HG03060 (cell line): Measurements from ENCODE around the gene SPOCK2.

ENCODE experiments used
- ATAC-seq: cut with Tn5 transposase; IDR thresholded peaks from one replicate; pipeline ENCODE4 v1.9.1; 2021; ENCODE audit warnings: low read depth, moderate number of reproducible peaks; ENCODE audit not compliant: unreplicated experiment

SPOCK2 gene

DNA sequence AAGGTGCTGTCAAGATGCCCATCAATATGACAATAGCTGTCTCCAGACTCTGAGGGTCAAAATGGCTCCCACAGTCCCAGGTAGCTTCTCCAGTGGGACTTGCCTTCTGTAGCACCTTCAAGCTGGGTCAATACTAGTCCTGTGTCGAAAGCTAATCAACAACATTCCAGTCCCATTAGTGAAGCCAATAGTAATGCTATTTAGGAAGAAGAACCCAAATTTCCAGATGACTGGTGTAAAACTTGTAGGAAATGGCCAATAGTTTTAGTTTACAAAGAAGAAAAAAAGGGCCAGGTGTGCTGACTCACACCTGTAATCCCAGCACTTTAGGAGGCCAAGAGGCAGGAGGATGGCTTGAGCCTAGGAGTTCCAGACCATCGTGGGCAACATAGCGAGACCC lies 2.0 kb upstream of the SPOCK2 start:
- ATAC-seq: no peak

- no peak for ATAC-seq
These were observed 1.3 kb upstream of the SPOCK2 start for GRCh38 chr10:72089618-72090017.

DNA sequence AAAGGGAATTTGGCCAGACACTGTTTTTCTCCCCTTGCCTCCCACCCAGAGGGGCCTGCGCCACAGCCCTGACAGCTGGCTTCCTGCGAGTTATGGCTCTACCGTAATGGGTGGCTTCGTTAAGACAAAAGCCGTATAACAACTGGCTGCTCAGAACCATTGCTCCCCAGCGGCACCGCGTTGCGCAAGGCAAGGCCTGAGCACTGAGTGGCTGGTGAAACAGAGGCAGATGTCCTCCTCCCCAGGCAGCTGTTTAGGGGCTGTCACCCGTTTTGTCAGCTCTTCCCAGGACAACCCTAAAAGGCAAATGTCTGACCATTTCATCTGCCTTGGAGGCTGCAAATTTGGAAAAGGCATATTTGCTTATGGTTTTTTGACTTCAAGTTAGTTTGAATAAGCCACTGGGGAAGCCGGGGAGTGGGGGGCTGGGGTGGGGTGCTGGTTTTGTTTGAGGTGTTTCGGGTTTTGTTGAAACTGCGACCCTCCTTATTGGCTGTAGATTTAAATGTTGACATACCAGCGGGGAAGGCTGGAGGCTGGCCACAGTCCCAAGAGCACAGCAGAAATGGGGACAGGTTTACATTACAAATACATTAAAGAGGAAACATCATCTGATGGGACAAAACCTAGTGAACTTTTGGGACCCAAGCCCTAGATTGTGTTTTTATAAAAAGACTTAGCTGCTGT lies 681 bp upstream of the SPOCK2 start:
- no peak for ATAC-seq

GRCh38 chr10:72087392-72087968 lies 871 bp downstream of the SPOCK2 start:
- no peak for ATAC-seq

DNA sequence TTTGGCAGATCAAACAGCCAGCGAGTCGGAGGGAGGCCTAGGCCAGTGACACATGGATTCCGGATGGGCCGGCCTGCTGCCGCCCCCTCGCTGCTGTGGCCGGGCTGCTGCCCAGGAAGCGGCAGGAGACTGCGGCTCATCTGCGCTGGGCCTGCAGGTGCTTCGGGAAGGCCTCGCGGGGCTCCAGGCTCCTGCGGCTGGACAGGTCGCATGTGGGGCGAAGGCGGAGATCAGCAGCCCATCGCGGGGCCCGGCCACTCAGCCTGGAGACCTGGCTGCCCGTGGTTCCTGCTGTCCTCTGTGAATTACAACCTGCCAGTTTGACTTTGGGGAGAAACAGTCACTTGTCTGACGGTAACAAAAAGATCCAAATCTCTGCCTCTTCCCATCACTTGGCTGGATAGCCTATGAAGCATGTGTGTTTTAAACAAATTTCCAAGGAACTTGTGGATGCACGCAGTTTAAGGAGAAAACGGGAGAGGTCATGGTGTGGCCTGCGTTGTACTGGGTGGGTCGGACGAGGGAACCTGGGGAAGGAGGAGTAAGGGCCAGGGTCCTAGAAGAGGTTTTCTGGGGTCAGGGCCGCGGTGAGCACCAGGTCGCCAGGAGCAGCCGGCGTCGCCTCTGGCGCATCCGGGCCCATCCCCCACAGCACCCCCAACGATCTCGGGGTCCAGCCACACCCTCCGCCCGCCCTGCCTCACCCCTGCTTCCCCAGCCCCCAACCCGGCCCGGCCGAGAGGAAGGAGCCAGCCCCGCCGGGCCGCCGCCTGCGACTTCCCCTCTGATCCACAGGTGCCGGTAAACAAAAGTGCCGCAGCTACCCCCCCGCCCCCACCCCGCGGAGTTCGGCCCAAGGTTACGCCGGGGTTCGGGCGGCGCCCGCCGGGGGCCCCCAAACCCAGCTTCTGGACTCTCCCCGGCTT lies 1.6 kb downstream of the SPOCK2 start:
- no peak for ATAC-seq

DNA sequence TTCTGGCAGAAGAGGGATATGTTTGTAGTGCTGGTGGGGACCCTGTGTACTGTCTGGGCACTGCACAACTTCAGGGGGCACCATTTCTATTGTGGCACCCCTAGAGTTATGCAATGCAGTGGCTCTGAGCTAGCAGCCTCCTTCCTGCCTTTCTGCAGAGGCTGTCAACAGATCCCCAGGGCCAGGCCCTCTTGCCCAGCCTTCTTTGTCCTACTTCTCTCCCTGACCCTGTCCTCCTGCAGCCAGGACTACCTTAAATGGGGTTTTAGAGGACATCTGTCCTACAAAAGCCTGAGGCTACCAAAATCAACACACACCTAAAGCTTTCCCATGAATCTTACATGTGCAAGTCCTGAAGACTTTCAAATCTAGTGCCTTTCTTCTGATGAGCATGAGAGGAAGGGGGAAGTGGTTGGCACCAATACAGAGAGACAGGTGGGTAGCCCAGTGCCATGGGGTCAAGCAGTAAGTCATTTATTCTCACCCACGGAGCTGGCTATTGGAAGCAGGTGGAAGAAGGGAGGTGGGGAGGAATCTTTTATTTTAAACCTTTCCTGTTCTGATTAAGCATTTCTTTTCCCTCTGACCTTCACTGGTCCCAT lies 2.4 kb downstream of the SPOCK2 start:
- no peak for ATAC-seq

DNA sequence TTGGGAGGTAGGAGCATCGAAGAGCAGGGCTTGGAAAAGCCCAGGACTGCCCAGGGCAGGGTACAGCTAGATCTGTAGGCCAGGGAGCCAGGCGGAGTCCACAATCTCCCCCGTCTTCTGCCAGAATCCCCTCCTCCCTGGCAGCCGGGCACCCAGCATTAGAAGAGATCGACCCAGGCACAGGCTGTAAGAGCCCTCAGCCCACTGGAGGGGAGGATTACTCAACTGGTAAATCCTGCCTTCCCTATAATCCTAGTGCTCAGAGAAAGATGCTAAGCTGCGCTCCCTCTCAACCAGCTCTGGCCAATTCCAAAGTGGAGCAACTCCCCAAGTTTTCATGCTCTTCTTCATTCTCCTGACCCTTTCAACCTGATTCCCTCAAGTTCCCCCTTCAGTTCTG lies 3.2 kb downstream of the SPOCK2 start:
- no peak for ATAC-seq

GRCh38 chr10:72083790-72084459 lies 4.4 kb downstream of the SPOCK2 start:
- no peak for ATAC-seq

DNA sequence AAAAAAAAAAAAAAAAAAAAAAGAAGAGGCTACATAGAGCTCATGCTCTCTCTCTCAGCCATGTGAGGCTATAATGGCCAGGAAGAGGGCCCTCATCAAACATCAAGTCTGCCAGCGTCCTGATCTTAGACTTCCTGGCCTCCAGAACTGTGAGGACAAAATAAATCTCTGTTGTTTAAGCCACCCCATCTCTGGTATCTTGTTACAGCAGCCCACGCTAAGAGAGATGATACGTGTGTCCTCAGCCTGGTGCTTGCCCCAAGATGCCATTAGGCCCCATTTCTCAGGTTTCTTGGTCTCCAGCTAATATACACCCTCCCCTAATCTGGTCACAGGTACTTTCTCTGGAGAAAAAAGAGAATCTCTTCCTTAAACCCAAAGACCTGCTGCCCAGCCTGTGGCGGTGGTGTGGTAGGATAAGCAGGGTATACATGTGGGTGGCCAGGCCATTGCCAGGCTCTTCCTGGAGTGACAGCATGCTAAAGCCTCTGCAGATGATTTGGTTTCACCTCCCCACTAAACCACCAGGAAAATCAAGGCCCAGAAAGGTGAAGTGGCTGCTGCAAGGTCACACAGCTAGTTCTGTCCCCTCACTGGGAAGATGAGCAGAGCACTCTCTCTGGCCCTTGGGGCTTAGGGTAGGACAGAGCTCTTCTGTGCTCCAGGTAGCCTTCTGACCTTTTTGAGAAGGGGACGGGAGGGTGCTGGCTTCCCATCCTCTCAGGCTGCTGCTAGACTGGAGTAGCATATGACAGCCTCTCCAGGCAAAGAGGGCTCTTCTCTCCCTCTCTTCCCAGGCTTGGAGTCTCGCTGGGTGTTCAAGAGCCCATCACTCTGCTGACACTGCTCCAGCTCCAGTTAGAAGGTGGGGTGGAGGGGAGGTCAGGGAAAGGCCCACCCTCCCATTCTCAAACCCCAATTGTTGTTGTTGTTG lies 5.2 kb downstream of the SPOCK2 start:
- ATAC-seq: no peak

- no peak for ATAC-seq
These were observed 6.4 kb downstream of the SPOCK2 start for GRCh38 chr10:72081772-72082590.

DNA sequence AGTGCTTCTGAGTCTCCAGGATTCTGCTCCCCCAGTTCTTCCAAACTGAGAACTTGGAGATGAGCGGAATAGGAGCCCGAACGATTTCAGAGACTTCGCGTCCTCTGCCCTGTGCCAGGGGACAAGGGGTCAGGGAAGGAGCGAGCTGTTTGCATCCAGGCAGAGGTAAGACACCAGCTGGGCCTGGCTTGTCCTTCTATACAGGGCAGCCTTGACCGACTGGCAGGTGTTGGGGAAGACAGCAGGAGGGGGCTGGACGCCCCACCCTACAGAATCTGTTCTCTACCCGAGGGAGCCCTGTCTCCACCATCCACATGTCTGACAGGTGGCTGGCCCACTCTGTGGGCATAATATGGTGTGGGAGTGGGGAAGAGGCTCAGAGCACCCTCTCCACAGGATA lies 7.1 kb downstream of the SPOCK2 start:
- no peak for ATAC-seq

DNA sequence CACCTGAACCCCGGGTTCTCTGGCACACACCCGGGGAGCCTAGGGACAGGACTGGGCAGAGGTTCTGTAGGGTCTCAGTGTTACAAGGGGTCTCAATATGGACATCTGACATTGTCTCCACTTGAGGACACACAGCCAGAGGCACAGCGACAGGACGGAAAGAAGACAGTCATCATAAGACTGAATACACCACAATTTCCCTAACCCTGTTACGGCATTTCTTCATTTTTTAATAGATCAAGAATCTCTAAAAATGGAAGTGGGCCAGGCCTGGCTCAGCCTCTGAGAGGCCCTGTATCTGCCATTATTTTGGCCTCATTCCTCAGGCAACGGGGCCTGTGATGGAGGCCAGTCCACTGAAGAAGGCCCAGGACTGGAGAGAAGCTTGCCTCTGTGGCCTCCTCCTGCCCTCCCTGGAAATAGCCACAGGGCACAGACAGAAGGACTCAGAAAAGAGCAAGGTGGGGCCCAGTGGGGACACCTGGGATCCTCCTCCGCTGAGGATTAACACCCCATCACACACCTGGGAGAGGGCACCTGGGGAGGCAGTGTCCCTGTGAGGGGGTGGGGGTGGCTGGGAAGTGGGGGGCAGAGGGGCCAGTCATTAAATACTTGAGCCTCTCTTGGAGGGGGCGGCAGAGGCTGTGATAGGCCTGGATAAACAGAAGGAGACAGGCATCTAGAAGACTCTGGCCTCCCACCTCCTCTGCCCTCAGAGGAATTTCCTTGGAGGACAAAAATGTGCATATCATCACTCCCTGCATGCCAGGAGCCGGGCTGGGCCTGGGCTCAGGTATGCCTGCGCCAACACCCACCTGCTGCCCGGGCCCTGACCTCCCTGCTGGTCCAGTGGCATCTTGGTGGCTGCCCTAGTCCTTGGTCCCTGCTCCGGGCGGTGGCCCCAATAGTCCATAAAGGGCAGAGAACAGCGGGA lies 8.0 kb downstream of the SPOCK2 start:
- no peak for ATAC-seq

DNA sequence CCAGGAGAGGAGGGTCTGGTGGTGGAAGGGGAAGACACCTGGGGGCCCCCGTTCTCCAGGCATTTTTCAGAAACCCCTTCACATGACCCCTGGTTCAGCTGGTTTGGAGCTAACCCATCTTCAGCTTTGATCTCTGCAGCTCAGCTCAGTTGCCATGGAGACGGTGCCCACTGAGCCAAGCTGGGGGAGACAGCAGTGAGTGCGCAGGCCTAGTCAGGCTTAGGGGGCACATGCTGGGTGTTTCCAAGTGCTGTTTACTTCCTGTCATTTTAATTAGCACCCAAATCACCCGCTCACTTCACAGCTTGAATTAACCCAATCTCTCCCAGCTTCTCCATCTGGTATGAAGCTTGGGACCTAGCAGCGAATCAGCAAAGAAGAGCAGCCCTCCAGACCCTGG lies 9.0 kb downstream of the SPOCK2 start:
- no peak for ATAC-seq

- ATAC-seq: no peak
These were observed 10.9 kb downstream of the SPOCK2 start for GRCh38 chr10:72077275-72077990.

GRCh38 chr10:72076756-72077155 lies 11.6 kb downstream of the SPOCK2 start:
- no peak for ATAC-seq

DNA sequence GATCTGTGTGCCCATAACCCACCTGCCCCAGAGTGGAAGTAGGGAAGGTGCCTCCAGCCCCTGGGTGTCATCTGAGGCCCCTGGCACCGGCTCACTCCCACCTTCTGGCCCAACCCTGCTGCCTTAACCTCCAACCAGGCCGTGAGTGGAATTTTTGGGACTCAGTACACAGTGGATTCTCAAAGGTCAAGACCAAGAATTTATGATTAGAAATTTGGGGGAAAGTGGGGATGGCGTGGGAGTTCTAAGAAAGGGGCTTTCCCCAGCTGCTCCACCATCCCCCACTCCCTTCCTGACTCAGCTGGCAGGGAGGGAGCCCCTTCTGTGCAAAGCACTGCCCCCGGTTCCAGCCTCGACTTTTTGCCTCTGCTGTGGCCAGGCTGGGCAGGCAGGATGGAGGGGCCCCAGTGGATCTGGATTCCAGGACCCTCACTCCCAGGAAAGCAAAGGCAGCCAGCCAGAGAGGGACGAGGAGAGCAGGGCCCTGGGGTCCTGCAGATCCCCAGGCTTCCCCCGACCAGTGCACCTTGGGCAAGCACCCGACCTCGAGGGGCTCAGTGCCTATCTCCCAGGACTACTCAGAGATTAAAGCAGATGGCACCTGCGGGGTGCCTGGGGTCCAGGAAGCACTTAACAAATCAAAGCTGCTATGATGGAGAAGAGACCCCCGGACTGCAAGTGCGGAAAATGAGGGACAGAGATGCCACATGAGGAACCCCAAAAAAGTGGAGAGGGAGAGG lies 12.8 kb downstream of the SPOCK2 start:
- ATAC-seq: no peak
